ENCODE results near the gene CYP3A4. TPM values are rescaled to one million over a fixed set of nuclear protein-coding genes. Genes with fewer than 3 reads are reported as not detected.
"Not testable (repeated sequence)": the region's sequence is repeated elsewhere in the genome, so short reads cannot be mapped to it uniquely, and the experiment has no call there.

The CYP3A4 gene
- total and polyA plus RNA-seq, 2 of the 8 experiments (the other 6 are each of a cell fraction or from before 2014, with no cell fraction given): not detected

GRCh38 chr7:99723201-99723600, 60.8 kb downstream of the CYP3A4 start:
- H3K9me3 ChIP-seq (ENCODE audit: insufficient read depth in 2 of 2, low read depth in 1 of 2, low read length in 1 of 2); H3K9ac ChIP-seq (replicated peaks in 1 of 4; ENCODE audit: extremely low read depth in 1 of 4, low read depth in 3 of 4, low read length in 3 of 4); H3K4me2 ChIP-seq (ENCODE audit: insufficient read depth in 1 of 2, low read depth in 2 of 2, low read length in 2 of 2); H2AK5ac ChIP-seq (ENCODE audit: low read depth, low read length); H3K23ac ChIP-seq (ENCODE audit: insufficient read length); H3K4ac ChIP-seq (replicated peaks; ENCODE audit: insufficient read length, low read depth, low read length); FAIRE-seq; H2BK120ac ChIP-seq (replicated peaks; ENCODE audit: low read depth, low read length); H2BK12ac ChIP-seq (ENCODE audit: low read depth, low read length); H4K8ac ChIP-seq (ENCODE audit: extremely low read depth, insufficient read depth, low read length); DNase-seq (ENCODE audit: low read depth in 1 of 2, low spot score in 2 of 2); H3K36me3 ChIP-seq (ENCODE audit: control insufficient read depth in 2 of 4, insufficient read depth in 4 of 4, low read length in 3 of 4); H3K18ac ChIP-seq (ENCODE audit: extremely low read depth, low read length); H4K5ac ChIP-seq (ENCODE audit: insufficient read length, low read depth, low read length); H3K14ac ChIP-seq (ENCODE audit: insufficient read length); H4K20me1 ChIP-seq (replicated peaks in 1 of 2; ENCODE audit: control insufficient read depth in 1 of 2, insufficient read depth in 2 of 2, low read length in 2 of 2); H2BK15ac ChIP-seq (ENCODE audit: low read length); H3K4me1 ChIP-seq (replicated peaks in 1 of 4; ENCODE audit: control insufficient read depth in 3 of 4, insufficient read depth in 4 of 4, low read length in 3 of 4); H2BK5ac ChIP-seq (ENCODE audit: low read depth, low read length); H3K27ac ChIP-seq (ENCODE audit: low read depth, low read length); H2AFZ ChIP-seq (ENCODE audit: low read length); H3K23me2 ChIP-seq (ENCODE audit: low read depth, low read length); H2BK20ac ChIP-seq (ENCODE audit: low read length); H3K27me3 ChIP-seq (replicated peaks in 1 of 4; ENCODE audit: control insufficient read depth in 3 of 4, extremely low read depth in 1 of 4, insufficient read depth in 3 of 4, low read length in 3 of 4); H3K79me2 ChIP-seq (ENCODE audit: control insufficient read depth in 1 of 2, insufficient read depth in 2 of 2, low read length in 2 of 2); H3K4me3 ChIP-seq (ENCODE audit: extremely low read depth in 1 of 4, insufficient read depth in 2 of 4, low read depth in 3 of 4, low read length in 4 of 4); H3K79me1 ChIP-seq (ENCODE audit: low read depth, low read length); POLR2A ChIA-PET (ENCODE audit: partially characterized antibody); H4K91ac ChIP-seq (replicated peaks; ENCODE audit: insufficient read length, low read length); H3K56ac ChIP-seq (replicated peaks; ENCODE audit: insufficient read length, low read depth, low read length): not testable (repeated sequence)
- CTCF ChIA-PET (ENCODE audit: partially characterized antibody): interaction anchor here (1.2 kb wide), 1 partner anchor 10 kb away, joined by 3 read pairs; no protein-coding TSS in a partner anchor
- 81% methylated on average over 6 of the region's 6 CpGs; no CpG with 5 or more reads in 1 of the 2 experiments for WGBS, 2 experiments (ENCODE audit: extremely low coverage in 1 of 2, insufficient coverage in 1 of 2, insufficient read length in 1 of 2, insufficient replicate concordance in 2 of 2, low coverage in 1 of 2, low lambda C conversion rate in 2 of 2, missing lambda C conversion rate in 1 of 2)
